HL-60 (cell line): ENCODE results near the gene PLPPR4.
"Not testable (repeated sequence)": the region's sequence is repeated elsewhere in the genome, so short reads cannot be mapped to it uniquely, and the experiment has no call there.

Experiments used
- DNase-seq, 2 experiments: peaks; one replicate each; pipeline ENCODE4 v3.0.0-alpha.2; 2010 to 2020; ENCODE audit warnings: low read depth in 1 of 2, low spot score in 1 of 2
- H3K27ac ChIP-seq: fragments of 250-450 bp; sonication (Bioruptor Pico); replicated peaks from 2 replicates; pipeline ENCODE4 v1.5.1; 2020; ENCODE audit warnings: mild to moderate bottlenecking, moderate library complexity
- H3K27me3 ChIP-seq: fragments of 250-450 bp; sonication (Bioruptor Pico); 2 replicates; pipeline ENCODE4 v1.5.1; 2021; ENCODE audit warnings: mild to moderate bottlenecking, moderate library complexity; ENCODE audit not compliant: insufficient read depth, poor library complexity, severe bottlenecking
- H3K4me3 ChIP-seq: replicated peaks from 2 replicates; pipeline ENCODE4 v1.5.1; 2011; ENCODE audit warnings: mild to moderate bottlenecking, control low read depth, low read length; ENCODE audit not compliant: insufficient read depth
- GABPA ChIP-seq: IDR thresholded peaks from 2 replicates; pipeline ENCODE4 v1.6.1; 2012; ENCODE audit warnings: low read depth
- POLR2AphosphoS5 ChIP-seq: IDR thresholded peaks from 2 replicates; pipeline ENCODE4 v1.6.1; 2012; ENCODE audit warnings: low read depth
- SPI1 ChIP-seq: IDR thresholded peaks from 2 replicates; pipeline ENCODE4 v1.6.1; 2012; ENCODE audit warnings: low read depth, mild to moderate bottlenecking, borderline replicate concordance
- TF ChIP-seq, protein P1 (sequence below): IDR thresholded peaks from 2 replicates; pipeline ENCODE4 v1.6.1; 2012; ENCODE audit warnings: low read depth; ENCODE audit not compliant: insufficient replicate concordance
- TF ChIP-seq, protein P2 (sequence below): IDR thresholded peaks from one replicate; pipeline ENCODE4 v1.5.1; 2011; ENCODE audit warnings: low read length, control low read depth, inconsistent platforms; ENCODE audit not compliant: insufficient read depth

Gene PLPPR4

DNA sequence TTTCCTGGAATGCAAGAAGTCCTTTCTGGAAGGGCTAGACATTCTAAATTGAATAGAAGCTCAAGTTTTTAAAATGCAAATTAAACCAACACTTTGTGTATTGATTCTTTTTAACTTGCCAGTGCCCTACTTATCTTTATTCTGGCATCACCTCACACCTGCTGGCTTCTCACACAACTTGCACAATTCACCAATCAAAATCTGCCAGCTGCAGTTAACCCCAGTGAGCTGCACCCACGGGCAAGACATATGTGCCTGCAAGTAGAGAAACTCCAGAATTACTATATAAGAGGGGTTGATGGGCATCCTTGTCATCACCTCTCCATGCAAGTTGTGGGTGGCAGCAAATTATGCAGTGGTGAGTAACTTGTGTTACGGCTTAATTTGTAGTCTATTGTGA, 11.7 kb upstream of the PLPPR4 start:
- DNase-seq: no peak
- no peaks in the 10 kb centered on the region for H3K27me3 ChIP-seq
- TF ChIP-seq, protein P1, sequence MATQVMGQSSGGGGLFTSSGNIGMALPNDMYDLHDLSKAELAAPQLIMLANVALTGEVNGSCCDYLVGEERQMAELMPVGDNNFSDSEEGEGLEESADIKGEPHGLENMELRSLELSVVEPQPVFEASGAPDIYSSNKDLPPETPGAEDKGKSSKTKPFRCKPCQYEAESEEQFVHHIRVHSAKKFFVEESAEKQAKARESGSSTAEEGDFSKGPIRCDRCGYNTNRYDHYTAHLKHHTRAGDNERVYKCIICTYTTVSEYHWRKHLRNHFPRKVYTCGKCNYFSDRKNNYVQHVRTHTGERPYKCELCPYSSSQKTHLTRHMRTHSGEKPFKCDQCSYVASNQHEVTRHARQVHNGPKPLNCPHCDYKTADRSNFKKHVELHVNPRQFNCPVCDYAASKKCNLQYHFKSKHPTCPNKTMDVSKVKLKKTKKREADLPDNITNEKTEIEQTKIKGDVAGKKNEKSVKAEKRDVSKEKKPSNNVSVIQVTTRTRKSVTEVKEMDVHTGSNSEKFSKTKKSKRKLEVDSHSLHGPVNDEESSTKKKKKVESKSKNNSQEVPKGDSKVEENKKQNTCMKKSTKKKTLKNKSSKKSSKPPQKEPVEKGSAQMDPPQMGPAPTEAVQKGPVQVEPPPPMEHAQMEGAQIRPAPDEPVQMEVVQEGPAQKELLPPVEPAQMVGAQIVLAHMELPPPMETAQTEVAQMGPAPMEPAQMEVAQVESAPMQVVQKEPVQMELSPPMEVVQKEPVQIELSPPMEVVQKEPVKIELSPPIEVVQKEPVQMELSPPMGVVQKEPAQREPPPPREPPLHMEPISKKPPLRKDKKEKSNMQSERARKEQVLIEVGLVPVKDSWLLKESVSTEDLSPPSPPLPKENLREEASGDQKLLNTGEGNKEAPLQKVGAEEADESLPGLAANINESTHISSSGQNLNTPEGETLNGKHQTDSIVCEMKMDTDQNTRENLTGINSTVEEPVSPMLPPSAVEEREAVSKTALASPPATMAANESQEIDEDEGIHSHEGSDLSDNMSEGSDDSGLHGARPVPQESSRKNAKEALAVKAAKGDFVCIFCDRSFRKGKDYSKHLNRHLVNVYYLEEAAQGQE: no peak
- TF ChIP-seq, protein P2, sequence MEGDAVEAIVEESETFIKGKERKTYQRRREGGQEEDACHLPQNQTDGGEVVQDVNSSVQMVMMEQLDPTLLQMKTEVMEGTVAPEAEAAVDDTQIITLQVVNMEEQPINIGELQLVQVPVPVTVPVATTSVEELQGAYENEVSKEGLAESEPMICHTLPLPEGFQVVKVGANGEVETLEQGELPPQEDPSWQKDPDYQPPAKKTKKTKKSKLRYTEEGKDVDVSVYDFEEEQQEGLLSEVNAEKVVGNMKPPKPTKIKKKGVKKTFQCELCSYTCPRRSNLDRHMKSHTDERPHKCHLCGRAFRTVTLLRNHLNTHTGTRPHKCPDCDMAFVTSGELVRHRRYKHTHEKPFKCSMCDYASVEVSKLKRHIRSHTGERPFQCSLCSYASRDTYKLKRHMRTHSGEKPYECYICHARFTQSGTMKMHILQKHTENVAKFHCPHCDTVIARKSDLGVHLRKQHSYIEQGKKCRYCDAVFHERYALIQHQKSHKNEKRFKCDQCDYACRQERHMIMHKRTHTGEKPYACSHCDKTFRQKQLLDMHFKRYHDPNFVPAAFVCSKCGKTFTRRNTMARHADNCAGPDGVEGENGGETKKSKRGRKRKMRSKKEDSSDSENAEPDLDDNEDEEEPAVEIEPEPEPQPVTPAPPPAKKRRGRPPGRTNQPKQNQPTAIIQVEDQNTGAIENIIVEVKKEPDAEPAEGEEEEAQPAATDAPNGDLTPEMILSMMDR: no peak
- TF ChIP-seq POLR2AphosphoS5 (no peak), GABPA (no peak), SPI1 (no peak)
- no peak overlapping the region for H3K27ac ChIP-seq
- H3K4me3 ChIP-seq: no peak overlapping the region

DNA sequence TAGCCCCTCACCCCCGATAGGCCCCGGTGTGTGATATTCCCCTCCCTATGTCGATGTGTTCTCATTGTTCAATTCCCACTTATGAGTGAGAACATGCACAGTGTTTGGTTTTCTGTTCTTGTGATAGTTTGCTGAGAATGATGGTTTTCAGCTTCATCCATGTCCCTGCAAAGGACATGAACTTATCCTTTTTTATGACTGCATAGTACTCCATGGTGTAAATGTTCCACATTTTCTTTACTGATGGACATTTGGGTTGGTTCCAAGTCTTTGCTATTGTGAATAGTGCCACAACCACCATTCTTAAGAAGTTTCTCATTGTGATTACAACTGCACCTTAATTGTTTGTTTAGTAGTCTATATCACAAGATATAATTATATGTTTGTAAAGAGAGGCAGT, 3.9 kb upstream of the PLPPR4 start:
- not testable (repeated sequence) for DNase-seq
- H3K27me3 ChIP-seq: peaks cover 17% of the 10 kb centered on the region

DNA sequence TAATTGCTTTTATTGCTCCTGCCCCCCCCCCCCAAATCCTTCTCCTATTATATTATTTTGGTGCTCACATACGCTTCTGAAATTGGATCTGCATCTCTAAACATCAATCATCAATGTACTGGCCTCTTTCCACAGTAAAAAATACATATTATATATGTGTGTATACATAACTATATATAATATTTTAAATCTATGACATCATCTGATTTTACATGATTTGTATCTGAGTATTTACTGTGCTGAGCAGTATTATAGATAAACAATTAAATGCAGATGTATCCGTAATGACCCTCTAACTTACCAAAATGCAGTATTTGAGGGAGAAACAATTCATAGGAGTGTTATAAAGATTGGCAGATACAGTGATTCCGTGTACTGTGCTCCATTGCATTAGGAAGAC, 832 bp downstream of the PLPPR4 start:
- no peak overlapping the region for H3K27ac ChIP-seq
- peaks cover 24% of the 10 kb centered on the region for H3K27me3 ChIP-seq
- no peak overlapping the region for H3K4me3 ChIP-seq
- no peak for DNase-seq
- TF ChIP-seq GABPA (no peak), POLR2AphosphoS5 (no peak), SPI1 (no peak)
- TF ChIP-seq, protein P2: no peak
- TF ChIP-seq, protein P1: no peak

More for the DNA sequence above, 3.9 kb upstream of the PLPPR4 start:
- not testable (repeated sequence) for H3K27ac ChIP-seq, H3K4me3 ChIP-seq

DNA sequence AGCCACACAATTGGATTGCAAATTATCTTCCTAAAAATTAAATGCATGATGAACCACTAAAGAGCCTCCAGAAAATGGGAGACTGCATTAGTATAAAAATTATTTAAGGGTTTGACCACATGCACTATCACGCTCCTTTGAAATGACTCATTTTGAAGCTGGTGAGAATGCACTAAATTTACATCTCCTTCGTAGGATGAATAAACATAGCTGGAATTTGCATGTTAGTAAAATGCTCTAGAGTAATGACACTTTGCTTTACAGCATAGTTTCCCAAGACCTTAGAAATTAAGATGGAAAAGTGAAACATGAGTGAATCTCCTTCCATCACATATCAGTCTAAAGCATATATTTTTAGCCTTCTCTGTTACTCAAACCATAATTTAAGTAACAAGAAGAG, 2.4 kb downstream of the PLPPR4 start:
- Histone ChIP-seq H3K27ac (no peak overlapping the region), H3K4me3 (no peak overlapping the region), H3K27me3 (peaks cover 24% of the 10 kb centered on the region)
- DNase-seq: no peak
- TF ChIP-seq SPI1 (no peak), POLR2AphosphoS5 (no peak), GABPA (no peak)
- TF ChIP-seq, protein P2: no peak
- TF ChIP-seq, protein P1: no peak
